ENCODE measurements around the gene DNASE1L1. TPM values are rescaled to one million over a fixed set of nuclear protein-coding genes. Genes with fewer than 3 reads are reported as not detected.

The DNASE1L1 gene
- total RNA-seq, 1 experiment from 2014 or later, result 8.3 TPM

GRCh38 chrX:154362085-154362742 is 46.8 kb downstream of the DNASE1L1 start:
- ChIA-PET POLR2A (ENCODE audit: low non-redundant PET) (no interaction called here), CTCF (no interaction called here)
- Histone ChIP-seq H3K4me1 (ENCODE audit: insufficient read depth, low read length, poor library complexity, severe bottlenecking) (no peaks in the 10 kb centered on the region), H3K27me3 (replicated peaks; ENCODE audit: insufficient read depth, low read depth, low read length, poor library complexity) (no peaks in the 10 kb centered on the region), H3K27ac (ENCODE audit: low read depth, low read length, poor library complexity, severe bottlenecking) (no peak overlapping the region), H3K36me3 (ENCODE audit: insufficient read depth, low read length, poor library complexity, severe bottlenecking) (peaks cover 96% of the 10 kb centered on the region), H3K4me3 (ENCODE audit: low read depth, low read length, poor library complexity, severe bottlenecking) (no peak overlapping the region), H3K9me3 (ENCODE audit: low read depth, low read length, poor library complexity, severe bottlenecking) (no peaks in the 10 kb centered on the region)
- BruUV-seq (replicated peaks), result no TSS peak
- DNase-seq (ENCODE audit: low spot score), result no peak
- intact Hi-C loops (cut with micrococcal nuclease; ENCODE audit: unreplicated experiment), result no loop called here
- no peak for TF ChIP-seq EZH2 (IDR thresholded peaks at IDR 0.05; ENCODE audit: borderline replicate concordance, low read depth, low read length, poor library complexity, severe bottlenecking)
- no peak for TF ChIP-seq CTCF (conservative IDR thresholded peaks at IDR 0.05; ENCODE audit: low read depth, low read length)

- no peaks in the 10 kb centered on the region for H3K9me3 ChIP-seq (ENCODE audit: low read depth, low read length, poor library complexity, severe bottlenecking)
- no TSS peak for BruUV-seq (replicated peaks)
- H3K4me1 ChIP-seq (ENCODE audit: insufficient read depth, low read length, poor library complexity, severe bottlenecking), result no peaks in the 10 kb centered on the region
- H3K27me3 ChIP-seq (replicated peaks; ENCODE audit: insufficient read depth, low read depth, low read length, poor library complexity), result no peaks in the 10 kb centered on the region
- no peak overlapping the region for H3K27ac ChIP-seq (ENCODE audit: low read depth, low read length, poor library complexity, severe bottlenecking)
- no peak overlapping the region for H3K4me3 ChIP-seq (ENCODE audit: low read depth, low read length, poor library complexity, severe bottlenecking)
- no peak for DNase-seq (ENCODE audit: low spot score)
- ChIA-PET POLR2A (ENCODE audit: low non-redundant PET) (no interaction called here), CTCF (no interaction called here)
- intact Hi-C loops (cut with micrococcal nuclease; ENCODE audit: unreplicated experiment), result no loop called here
- TF ChIP-seq EZH2 (IDR thresholded peaks at IDR 0.05; ENCODE audit: borderline replicate concordance, low read depth, low read length, poor library complexity, severe bottlenecking), result no peak
- TF ChIP-seq CTCF (conservative IDR thresholded peaks at IDR 0.05; ENCODE audit: low read depth, low read length), result no peak
- peaks cover 87% of the 10 kb centered on the region for H3K36me3 ChIP-seq (ENCODE audit: insufficient read depth, low read length, poor library complexity, severe bottlenecking)
These were observed 48.8 kb downstream of the DNASE1L1 start for GRCh38 chrX:154360155-154360713.

- POLR2A ChIA-PET (ENCODE audit: low non-redundant PET), result no interaction called here
- H3K27me3 ChIP-seq (replicated peaks; ENCODE audit: insufficient read depth, low read depth, low read length, poor library complexity), result no peaks in the 10 kb centered on the region
- intact Hi-C loops (cut with micrococcal nuclease; ENCODE audit: unreplicated experiment), result no loop called here
- H3K27ac ChIP-seq (ENCODE audit: low read depth, low read length, poor library complexity, severe bottlenecking), result no peak overlapping the region
- no peaks in the 10 kb centered on the region for H3K4me1 ChIP-seq (ENCODE audit: insufficient read depth, low read length, poor library complexity, severe bottlenecking)
- TF ChIP-seq EZH2 (IDR thresholded peaks at IDR 0.05; ENCODE audit: borderline replicate concordance, low read depth, low read length, poor library complexity, severe bottlenecking) (no peak), CTCF (conservative IDR thresholded peaks at IDR 0.05; ENCODE audit: low read depth, low read length) (no peak)
- H3K36me3 ChIP-seq (ENCODE audit: insufficient read depth, low read length, poor library complexity, severe bottlenecking), result peaks cover 85% of the 10 kb centered on the region
- CTCF ChIA-PET, result no interaction called here
- no peak for DNase-seq (ENCODE audit: low spot score)
- no peak overlapping the region for H3K4me3 ChIP-seq (ENCODE audit: low read depth, low read length, poor library complexity, severe bottlenecking)
- BruUV-seq (replicated peaks), result TSS peak; percentile 43
- no peaks in the 10 kb centered on the region for H3K9me3 ChIP-seq (ENCODE audit: low read depth, low read length, poor library complexity, severe bottlenecking)
These were observed 49.5 kb downstream of the DNASE1L1 start for GRCh38 chrX:154359362-154360154.

Measured in A673 (cell line).